A549 (cell line): ENCODE data around the gene LSM7. TPM values are rescaled to one million over a fixed set of nuclear protein-coding genes. Genes with fewer than 3 reads are reported as not detected.

Experiments
- ATAC-seq, 2 experiments: fragments of 200-7000 bp in 1 of 2; fragments of >200 bp in 1 of 2; cut with Nextera tagmentation in 1 of 2; cut with Tn5 transposase in 1 of 2; 3 replicates each; pipeline versions ENCODE4 v1.8.0 to v1.9.1; 2018 to 2020; ENCODE audit warnings: mild to moderate bottlenecking in 1 of 2, moderate library complexity in 1 of 2
- CTCF ChIA-PET: fragments of 300-600 bp; sonication (Branson Sonifier 250); formaldehyde crosslinking; extraction: SDS; loops from one replicate; lab custom pipeline; 2021; ENCODE audit warnings: antibody characterized with exemption, inconsistent platforms; lab: Yijun Ruan, JAX
- POLR2A ChIA-PET: fragments of 350-600 bp; formaldehyde crosslinking; extraction: SDS; loops from one replicate; lab custom pipeline; 2021; ENCODE audit warnings: antibody characterized with exemption, inconsistent platforms; lab: Yijun Ruan, JAX
- DNase-seq, 2 experiments: peaks; one replicate each; pipeline versions ENCODE4 v3.0.0 to v3.0.0-alpha.2; 2011 to 2016; ENCODE audit warnings: low read depth in 1 of 2, low spot score in 1 of 2
- FAIRE-seq: peaks from 2 replicates; lab custom pipeline; 2011; peaks lifted over from hg19 to GRCh38; lab: Jason Lieb, UNC
- H3K27ac ChIP-seq, 2 experiments: fragments of >200 bp; sonication (Bioruptor Twin); formaldehyde crosslinking; 3 replicates each; pipeline ENCODE4 v1.5.1; 2016 to 2017
- H3K4me1 ChIP-seq: fragments of >200 bp; sonication (Bioruptor Twin); formaldehyde crosslinking; 3 replicates; pipeline ENCODE4 v1.6.1; 2016
- H3K4me2 ChIP-seq: fragments of >200 bp; sonication (Bioruptor Twin); formaldehyde crosslinking; 3 replicates; pipeline ENCODE4 v1.6.1; 2016
- H3K4me3 ChIP-seq: fragments of >200 bp; sonication (Bioruptor Twin); formaldehyde crosslinking; 3 replicates; pipeline ENCODE4 v1.5.1; 2016
- H3K9me3 ChIP-seq: fragments of >200 bp; sonication (Bioruptor Twin); formaldehyde crosslinking; 3 replicates; pipeline ENCODE4 v1.6.1; 2016
- ATOH8 ChIP-seq: fragments of 250-450 bp; sonication (Bioruptor Pico); IDR thresholded peaks from 2 replicates; pipeline ENCODE4 v1.5.0; 2020; ENCODE audit warnings: low read depth, mild to moderate bottlenecking, moderate library complexity
- BCL3 ChIP-seq: fragments of >200 bp; sonication (Bioruptor Twin); formaldehyde crosslinking; IDR thresholded peaks from 3 replicates; pipeline ENCODE4 v1.6.1; 2016
- CBX2 ChIP-seq: fragments of 200-600 bp; sonication (generic); IDR thresholded peaks from 2 replicates; pipeline ENCODE4 v1.6.1; 2016; ENCODE audit warnings: low read depth, mild to moderate bottlenecking, borderline replicate concordance
- CTCF ChIP-seq: fragments of >200 bp; sonication (Bioruptor Twin); formaldehyde crosslinking; IDR thresholded peaks from 3 replicates; pipeline ENCODE4 v1.5.1; 2016
- HOXA7 ChIP-seq: fragments of 250-450 bp; sonication (Bioruptor Pico); IDR thresholded peaks from 2 replicates; pipeline ENCODE4 v1.5.0; 2020; ENCODE audit warnings: mild to moderate bottlenecking, moderate library complexity
- KDM1A ChIP-seq: fragments of 200-600 bp; sonication (generic); IDR thresholded peaks from 2 replicates; pipeline ENCODE4 v1.6.1; 2016; ENCODE audit warnings: low read depth, mild to moderate bottlenecking
- KDM5A ChIP-seq: fragments of 200-600 bp; sonication (generic); IDR thresholded peaks from 2 replicates; pipeline ENCODE4 v1.6.1; 2016; ENCODE audit warnings: antibody characterized with exemption, mild to moderate bottlenecking
- PBX3 ChIP-seq: IDR thresholded peaks from 2 replicates; pipeline ENCODE4 v1.6.1; 2012
- POLR2A ChIP-seq: IDR thresholded peaks from 2 replicates; pipeline ENCODE4 v1.6.1; 2012; ENCODE audit warnings: mild to moderate bottlenecking, low read length
- REST ChIP-seq: fragments of 200-600 bp; sonication (generic); IDR thresholded peaks from 2 replicates; pipeline ENCODE4 v1.6.1; 2016; ENCODE audit warnings: antibody characterized with exemption, mild to moderate bottlenecking, moderate library complexity
- RFX5 ChIP-seq: fragments of 450-650 bp; IDR thresholded peaks from 2 replicates; pipeline ENCODE4 v1.7.1; 2014; ENCODE audit warnings: antibody characterized with exemption, mild to moderate bottlenecking, moderate library complexity
- USF2 ChIP-seq: fragments of 450-650 bp; IDR thresholded peaks from 2 replicates; pipeline ENCODE4 v1.6.1; 2014; ENCODE audit warnings: antibody characterized with exemption
- WGBS: methylation state at CpG from one replicate; pipeline ENCODE4 v1.1.6; 2017; ENCODE audit errors: missing lambda C conversion rate; 5-methylcytosine and 5-hydroxymethylcytosine counted together
- polyA plus RNA-seq, 4 experiments: library from polyadenylated mRNA; depleted of rRNA in 3 of 4; stranded (reverse); fragments of >200 nt; fragmentation: RNase III in 1 of 4; extraction: RNeasy Plus Mini Kit Qiagen cat#74134 plus additional on column Dnase treatment in 1 of 4; gene quantifications; 2 replicates in 3 of 4; 3 replicates in 1 of 4; pipeline ENCODE4 v1.2.3, GENCODE V29; 2011 to 2017

Gene LSM7
- polyA plus RNA-seq, 2 of the 4 experiments (the other 2 are of a cell fraction): 140 to 144 TPM

GRCh38 chr19:2288338-2288817 lies 40.0 kb downstream of the LSM7 start:
- POLR2A ChIA-PET: no interaction called here
- Histone ChIP-seq H3K4me1 (peaks cover 5% of the 10 kb centered on the region; the same call in 2 of the 3 replicates), H3K4me2 (no peak overlapping the region), H3K9me3 (no peaks in the 10 kb centered on the region), H3K27ac (no peak overlapping the region), H3K4me3 (no peak overlapping the region)
- no peak for FAIRE-seq
- ATAC-seq: no peak
- TF ChIP-seq PBX3 (no peak), KDM5A (no peak), KDM1A (no peak), RFX5 (no peak), REST (no peak), BCL3 (no peak), HOXA7 (CRISPR knock-in tag) (no peak)
- CTCF ChIA-PET: interaction anchor here (1.0 to 2.6 kb wide), 2 partner anchors 13 to 50 kb away, joined by 3 to 11 read pairs; no protein-coding TSS in a partner anchor
- no peak for DNase-seq
- WGBS: no CpG with 5 or more reads among the region's 17 CpGs

GRCh38 chr19:2287585-2288337 lies 40.6 kb downstream of the LSM7 start:
- Histone ChIP-seq H3K4me2 (no peak overlapping the region), H3K27ac (no peak overlapping the region), H3K4me1 (peaks cover 5% of the 10 kb centered on the region; the same call in 2 of the 3 replicates), H3K4me3 (no peak overlapping the region), H3K9me3 (no peaks in the 10 kb centered on the region)
- WGBS: 63% methylated on average over 7 of the region's 13 CpGs
- ChIA-PET CTCF (interaction anchor here (1.0 to 2.6 kb wide), 2 partner anchors 13 to 49 kb away, joined by 3 to 11 read pairs; no protein-coding TSS in a partner anchor), POLR2A (no interaction called here)
- FAIRE-seq (no peak), DNase-seq (no peak), ATAC-seq (no peak; a peak in 1 of 6 replicates)
- TF ChIP-seq ATOH8 (CRISPR knock-in tag) (no peak), POLR2A (no peak), CBX2 (no peak), CTCF (no peak), USF2 (no peak)
